A549 (cell line): ENCODE measurements around the gene HSD11B1L. TPM values are rescaled to one million over a fixed set of nuclear protein-coding genes. Genes with fewer than 3 reads are reported as not detected.

Experiments used
- ATAC-seq, 2 experiments: fragments of 200-7000 bp in 1 of 2; fragments of >200 bp in 1 of 2; cut with Nextera tagmentation in 1 of 2; cut with Tn5 transposase in 1 of 2; 3 replicates each; pipeline versions ENCODE4 v1.8.0 to v1.9.1; 2018 to 2020; ENCODE audit warnings: mild to moderate bottlenecking in 1 of 2, moderate library complexity in 1 of 2
- CTCF ChIA-PET: fragments of 300-600 bp; sonication (Branson Sonifier 250); formaldehyde crosslinking; extraction: SDS; loops from one replicate; lab custom pipeline; 2021; ENCODE audit warnings: antibody characterized with exemption, inconsistent platforms; lab: Yijun Ruan, JAX
- POLR2A ChIA-PET: fragments of 350-600 bp; formaldehyde crosslinking; extraction: SDS; loops from one replicate; lab custom pipeline; 2021; ENCODE audit warnings: antibody characterized with exemption, inconsistent platforms; lab: Yijun Ruan, JAX
- DNase-seq, 2 experiments: peaks; one replicate each; pipeline versions ENCODE4 v3.0.0 to v3.0.0-alpha.2; 2011 to 2016; ENCODE audit warnings: low read depth in 1 of 2, low spot score in 1 of 2
- FAIRE-seq: peaks from 2 replicates; lab custom pipeline; 2011; peaks lifted over from hg19 to GRCh38; lab: Jason Lieb, UNC
- H3K27ac ChIP-seq, 2 experiments: fragments of >200 bp; sonication (Bioruptor Twin); formaldehyde crosslinking; 3 replicates each; pipeline ENCODE4 v1.5.1; 2016 to 2017
- H3K4me1 ChIP-seq: fragments of >200 bp; sonication (Bioruptor Twin); formaldehyde crosslinking; 3 replicates; pipeline ENCODE4 v1.6.1; 2016
- H3K4me2 ChIP-seq: fragments of >200 bp; sonication (Bioruptor Twin); formaldehyde crosslinking; 3 replicates; pipeline ENCODE4 v1.6.1; 2016
- H3K4me3 ChIP-seq: fragments of >200 bp; sonication (Bioruptor Twin); formaldehyde crosslinking; 3 replicates; pipeline ENCODE4 v1.5.1; 2016
- H3K9me3 ChIP-seq: fragments of >200 bp; sonication (Bioruptor Twin); formaldehyde crosslinking; 3 replicates; pipeline ENCODE4 v1.6.1; 2016
- ATOH8 ChIP-seq: fragments of 250-450 bp; sonication (Bioruptor Pico); IDR thresholded peaks from 2 replicates; pipeline ENCODE4 v1.5.0; 2020; ENCODE audit warnings: low read depth, mild to moderate bottlenecking, moderate library complexity
- CBX2 ChIP-seq: fragments of 200-600 bp; sonication (generic); IDR thresholded peaks from 2 replicates; pipeline ENCODE4 v1.6.1; 2016; ENCODE audit warnings: low read depth, mild to moderate bottlenecking, borderline replicate concordance
- FOXS1 ChIP-seq: fragments of 250-450 bp; sonication (Bioruptor Pico); IDR thresholded peaks from 2 replicates; pipeline ENCODE4 v1.5.0; 2020; ENCODE audit warnings: mild to moderate bottlenecking, moderate library complexity
- HES2 ChIP-seq: fragments of >200 bp; sonication (Bioruptor Twin); formaldehyde crosslinking; IDR thresholded peaks from 2 replicates; pipeline ENCODE4 v1.6.1; 2016
- HEYL ChIP-seq: fragments of 250-450 bp; sonication (Bioruptor Pico); IDR thresholded peaks from 2 replicates; pipeline ENCODE4 v1.8.0; 2021; ENCODE audit warnings: mild to moderate bottlenecking, moderate library complexity
- HOXA7 ChIP-seq: fragments of 250-450 bp; sonication (Bioruptor Pico); IDR thresholded peaks from 2 replicates; pipeline ENCODE4 v1.5.0; 2020; ENCODE audit warnings: mild to moderate bottlenecking, moderate library complexity
- JUN ChIP-seq, 2 experiments: fragments of >200 bp; sonication (Bioruptor Twin); formaldehyde crosslinking; IDR thresholded peaks; 2 replicates in 1 of 2; 3 replicates in 1 of 2; pipeline ENCODE4 v1.6.1; 2016 to 2017
- JUNB ChIP-seq: fragments of >200 bp; sonication (Bioruptor Twin); formaldehyde crosslinking; IDR thresholded peaks from 2 replicates; pipeline ENCODE4 v1.6.1; 2016
- KDM1A ChIP-seq: fragments of 200-600 bp; sonication (generic); IDR thresholded peaks from 2 replicates; pipeline ENCODE4 v1.6.1; 2016; ENCODE audit warnings: low read depth, mild to moderate bottlenecking
- MAFK ChIP-seq: fragments of 450-650 bp; IDR thresholded peaks from 2 replicates; pipeline ENCODE4 v1.6.1; 2014; ENCODE audit not compliant: partially characterized antibody
- POLR2A ChIP-seq: IDR thresholded peaks from 2 replicates; pipeline ENCODE4 v1.6.1; 2012; ENCODE audit warnings: mild to moderate bottlenecking, low read length
- POLR2AphosphoS2 ChIP-seq: conservative IDR thresholded peaks from 2 replicates; pipeline ENCODE4 v1.6.1; 2012; ENCODE audit warnings: low read length, improper control_type of control experiment, inconsistent platforms
- RFX5 ChIP-seq: fragments of 450-650 bp; IDR thresholded peaks from 2 replicates; pipeline ENCODE4 v1.7.1; 2014; ENCODE audit warnings: antibody characterized with exemption, mild to moderate bottlenecking, moderate library complexity
- SREBF2 ChIP-seq: fragments of 450-650 bp; IDR thresholded peaks from 2 replicates; pipeline ENCODE4 v1.6.1; 2014; ENCODE audit warnings: mild to moderate bottlenecking, moderate library complexity
- TFCP2L1 ChIP-seq: fragments of 250-450 bp; sonication (Bioruptor Pico); IDR thresholded peaks from 2 replicates; pipeline ENCODE4 v1.5.0; 2021; ENCODE audit warnings: mild to moderate bottlenecking
- TP53 ChIP-seq: fragments of 250-450 bp; sonication (Bioruptor Pico); IDR thresholded peaks from 2 replicates; pipeline ENCODE4 v1.5.0; 2021; ENCODE audit warnings: mild to moderate bottlenecking, moderate library complexity
- ZNF302 ChIP-seq: fragments of 250-450 bp; sonication (Bioruptor Pico); IDR thresholded peaks from 2 replicates; pipeline ENCODE4 v1.9.0; 2021; ENCODE audit warnings: inconsistent platforms, mild to moderate bottlenecking, moderate library complexity
- ZSCAN20 ChIP-seq: fragments of 250-450 bp; sonication (Bioruptor Pico); IDR thresholded peaks from 2 replicates; pipeline ENCODE4 v1.8.0; 2022; ENCODE audit warnings: mild to moderate bottlenecking, moderate library complexity
- WGBS: methylation state at CpG from one replicate; pipeline ENCODE4 v1.1.6; 2017; ENCODE audit errors: missing lambda C conversion rate; 5-methylcytosine and 5-hydroxymethylcytosine counted together
- polyA plus RNA-seq, 4 experiments: library from polyadenylated mRNA; depleted of rRNA in 3 of 4; stranded (reverse); fragments of >200 nt; fragmentation: RNase III in 1 of 4; extraction: RNeasy Plus Mini Kit Qiagen cat#74134 plus additional on column Dnase treatment in 1 of 4; gene quantifications; 2 replicates in 3 of 4; 3 replicates in 1 of 4; pipeline ENCODE4 v1.2.3, GENCODE V29; 2011 to 2017
- TF ChIP-seq, protein P1 (sequence below): fragments of 450-650 bp; IDR thresholded peaks from 2 replicates; pipeline ENCODE4 v1.6.1; 2014; ENCODE audit warnings: antibody characterized with exemption
- TF ChIP-seq, protein P2 (sequence below): IDR thresholded peaks from 2 replicates; pipeline ENCODE4 v1.6.1; 2012; ENCODE audit warnings: low read depth, borderline replicate concordance

HSD11B1L gene
- polyA plus RNA-seq, 2 of the 4 experiments (the other 2 are of a cell fraction) = 2.8 to 4.8 TPM

GRCh38 chr19:5697890-5698634 is 17.2 kb downstream of the HSD11B1L start:
- 87% methylated on average over 20 of the region's 30 CpGs for WGBS
- FAIRE-seq (no peak), ATAC-seq (peak; percentile 6 to 7; a peak in 3 of 6 replicates), DNase-seq (no peak)
- Histone ChIP-seq H3K4me2 (no peak overlapping the region), H3K4me3 (no peak overlapping the region), H3K9me3 (no peaks in the 10 kb centered on the region), H3K4me1 (no peaks in the 10 kb centered on the region), H3K27ac (no peak overlapping the region)
- ChIA-PET CTCF (interaction anchor here (0.7 to 1.5 kb wide), 2 partner anchors 9 to 13 kb away, joined by 3 to 5 read pairs; no protein-coding TSS in a partner anchor), POLR2A (interaction anchor here (1.2 to 1.3 kb wide), 2 partner anchors 8 to 10 kb away, joined by 3 read pairs; no protein-coding TSS in a partner anchor)
- TF ChIP-seq KDM1A (no peak), MAFK (no peak), POLR2A (no peak), FOXS1 (CRISPR knock-in tag) (no peak), RFX5 (no peak), HOXA7 (CRISPR knock-in tag) (no peak), SREBF2 (no peak), HEYL (CRISPR knock-in tag) (no peak), POLR2AphosphoS2 (no peak), CBX2 (no peak), JUN (IDR thresholded peaks at IDR 0.05) (no peak), TP53 (CRISPR knock-in tag) (no peak), ATOH8 (CRISPR knock-in tag) (no peak), HES2 (no peak), ZSCAN20 (CRISPR knock-in tag) (no peak), JUNB (no peak), ZNF302 (CRISPR knock-in tag) (no peak)
- TF ChIP-seq, protein P1, sequence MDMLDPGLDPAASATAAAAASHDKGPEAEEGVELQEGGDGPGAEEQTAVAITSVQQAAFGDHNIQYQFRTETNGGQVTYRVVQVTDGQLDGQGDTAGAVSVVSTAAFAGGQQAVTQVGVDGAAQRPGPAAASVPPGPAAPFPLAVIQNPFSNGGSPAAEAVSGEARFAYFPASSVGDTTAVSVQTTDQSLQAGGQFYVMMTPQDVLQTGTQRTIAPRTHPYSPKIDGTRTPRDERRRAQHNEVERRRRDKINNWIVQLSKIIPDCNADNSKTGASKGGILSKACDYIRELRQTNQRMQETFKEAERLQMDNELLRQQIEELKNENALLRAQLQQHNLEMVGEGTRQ = no peak
- TF ChIP-seq, protein P2, sequence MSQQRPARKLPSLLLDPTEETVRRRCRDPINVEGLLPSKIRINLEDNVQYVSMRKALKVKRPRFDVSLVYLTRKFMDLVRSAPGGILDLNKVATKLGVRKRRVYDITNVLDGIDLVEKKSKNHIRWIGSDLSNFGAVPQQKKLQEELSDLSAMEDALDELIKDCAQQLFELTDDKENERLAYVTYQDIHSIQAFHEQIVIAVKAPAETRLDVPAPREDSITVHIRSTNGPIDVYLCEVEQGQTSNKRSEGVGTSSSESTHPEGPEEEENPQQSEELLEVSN = no peak

GRCh38 chr19:5698635-5699422 is 18.0 kb downstream of the HSD11B1L start:
- no peak for FAIRE-seq
- Histone ChIP-seq H3K27ac (no peak overlapping the region), H3K4me3 (no peak overlapping the region), H3K4me2 (no peak overlapping the region), H3K4me1 (0 out of 3 replicates have a peak, but pooled peaks cover 3% of the 10 kb centered on the region), H3K9me3 (no peaks in the 10 kb centered on the region)
- no peak for DNase-seq
- 95% methylated on average over 21 of the region's 38 CpGs for WGBS
- peak in 1 of 2 experiments; percentile 6; a peak in 2 of 6 replicates for ATAC-seq
- POLR2A ChIA-PET = interaction anchor here (1.2 to 1.3 kb wide), 2 partner anchors 9 to 10 kb away, joined by 3 read pairs; no protein-coding TSS in a partner anchor
- CTCF ChIA-PET = interaction anchor here (1.5 kb wide), 1 partner anchor 12 kb away, joined by 5 read pairs; no protein-coding TSS in a partner anchor
- TF ChIP-seq TFCP2L1 = no peak
